Liver (tissue), 9 donors: ENCODE results near the gene ZNF22. TPM values are rescaled to one million over a fixed set of nuclear protein-coding genes. Genes with fewer than 3 reads are reported as not detected.

Source experiments
- DNase-seq: peaks from one replicate; pipeline ENCODE4 v3.0.0-alpha.2; 2017; ENCODE audit warnings: low spot score
- H3K27ac ChIP-seq, 2 donors: one replicate each; pipeline ENCODE4 v1.7.0; 2013; ENCODE audit warnings: inconsistent platforms in 2 of 2, low read length in 2 of 2, control low read depth in 1 of 2, low read depth in 1 of 2, mild to moderate bottlenecking in 1 of 2
- H3K27me3 ChIP-seq, 4 donors: one replicate each; pipeline versions ENCODE4 v1.6.1 to v1.7.0; 2013; ENCODE audit warnings: low read length in 3 of 4, inconsistent platforms in 1 of 4, mild to moderate bottlenecking in 1 of 4, moderate library complexity in 1 of 4; ENCODE audit not compliant: control insufficient read depth in 4 of 4, insufficient read depth in 4 of 4
- H3K36me3 ChIP-seq, 4 donors: one replicate each; pipeline versions ENCODE4 v1.6.1 to v1.7.0; 2013; ENCODE audit warnings: low read length in 3 of 4, mild to moderate bottlenecking in 3 of 4, low read depth in 1 of 4, moderate library complexity in 1 of 4; ENCODE audit not compliant: control insufficient read depth in 4 of 4, insufficient read depth in 3 of 4
- H3K4me1 ChIP-seq, 4 donors: one replicate each; pipeline versions ENCODE4 v1.6.1 to v1.7.0; 2013; ENCODE audit warnings: low read length in 3 of 4, mild to moderate bottlenecking in 3 of 4, moderate library complexity in 1 of 4; ENCODE audit not compliant: control insufficient read depth in 4 of 4, insufficient read depth in 4 of 4
- H3K4me3 ChIP-seq, 3 donors: one replicate each; pipeline versions ENCODE4 v1.6.1 to v1.7.0; 2013; ENCODE audit warnings: low read length in 3 of 3, control low read depth in 1 of 3, low read depth in 1 of 3, mild to moderate bottlenecking in 1 of 3
- H3K9ac ChIP-seq, 2 donors: one replicate each; pipeline ENCODE4 v1.7.0; 2013; ENCODE audit warnings: low read length in 2 of 2, mild to moderate bottlenecking in 2 of 2, moderate library complexity in 2 of 2, control low read depth in 1 of 2, low read depth in 1 of 2
- H3K9me3 ChIP-seq, 4 donors: one replicate each; pipeline versions ENCODE4 v1.6.1 to v1.7.0; 2013; ENCODE audit warnings: low read length in 3 of 4; ENCODE audit not compliant: control insufficient read depth in 4 of 4
- CTCF ChIP-seq: fragments of 150-350 bp; IDR thresholded peaks from 2 replicates; pipeline ENCODE4 v1.5.1; 2017; ENCODE audit warnings: improper control_type of control experiment, low read depth, low read length; ENCODE audit not compliant: missing input control
- EGR1 ChIP-seq, 2 donors: IDR thresholded peaks; 2 replicates each; pipeline ENCODE4 v1.6.1; 2016 to 2018; ENCODE audit warnings: antibody characterized with exemption in 2 of 2, low read depth in 2 of 2
- FOXA1 ChIP-seq: IDR thresholded peaks from 2 replicates; pipeline ENCODE4 v1.6.1; 2016; ENCODE audit warnings: antibody characterized with exemption
- FOXA2 ChIP-seq: IDR thresholded peaks from 2 replicates; pipeline ENCODE4 v1.6.1; 2016; ENCODE audit warnings: antibody characterized with exemption
- GABPA ChIP-seq, 2 donors: IDR thresholded peaks in 1 of 2; conservative IDR thresholded peaks in 1 of 2; 2 replicates each; pipeline ENCODE4 v1.6.1; 2016; ENCODE audit warnings: antibody characterized with exemption in 2 of 2, mild to moderate bottlenecking in 1 of 2, moderate library complexity in 1 of 2
- HNF4A ChIP-seq, 2 donors: conservative IDR thresholded peaks; 2 replicates each; pipeline ENCODE4 v1.6.1; 2016; ENCODE audit warnings: antibody characterized with exemption in 2 of 2, mild to moderate bottlenecking in 2 of 2
- HNF4G ChIP-seq: IDR thresholded peaks from 2 replicates; pipeline ENCODE4 v1.6.1; 2016; ENCODE audit warnings: antibody characterized with exemption
- JUND ChIP-seq, 2 donors: IDR thresholded peaks; 2 replicates each; pipeline ENCODE4 v1.6.1; 2016; ENCODE audit warnings: antibody characterized with exemption in 2 of 2
- MAX ChIP-seq: IDR thresholded peaks from 2 replicates; pipeline ENCODE4 v1.6.1; 2016; ENCODE audit warnings: antibody characterized with exemption
- NR2F2 ChIP-seq: IDR thresholded peaks from 2 replicates; pipeline ENCODE4 v1.6.1; 2016; ENCODE audit warnings: antibody characterized with exemption
- RAD21 ChIP-seq, 2 donors: IDR thresholded peaks; 2 replicates each; pipeline ENCODE4 v1.6.1; 2016; ENCODE audit warnings: antibody characterized with exemption in 2 of 2, mild to moderate bottlenecking in 2 of 2
- SP1 ChIP-seq: IDR thresholded peaks from 2 replicates; pipeline ENCODE4 v1.6.1; 2018; ENCODE audit warnings: antibody characterized with exemption, mild to moderate bottlenecking
- TAF1 ChIP-seq: conservative IDR thresholded peaks from 2 replicates; pipeline ENCODE4 v1.6.1; 2016; ENCODE audit warnings: antibody characterized with exemption, mild to moderate bottlenecking
- YY1 ChIP-seq: IDR thresholded peaks from 2 replicates; pipeline ENCODE4 v1.6.1; 2016; ENCODE audit warnings: antibody characterized with exemption, mild to moderate bottlenecking
- ZBTB33 ChIP-seq: IDR thresholded peaks from 2 replicates; pipeline ENCODE4 v1.6.1; 2016; ENCODE audit warnings: antibody characterized with exemption
- WGBS: extraction: QIAGEN DNeasy Blood & Tissue Kit; methylation state at CpG from one replicate; pipeline ENCODE4 v1.1.7; 2013; 5-methylcytosine and 5-hydroxymethylcytosine counted together
- polyA plus RNA-seq, 2 donors: library from polyadenylated mRNA; stranded (reverse) in 1 of 2; unstranded in 1 of 2; fragments of 200-250 nt in 1 of 2; fragments of >200 nt in 1 of 2; fragmentation: Nextera tagmentation in 1 of 2; extraction: Ambion mirVana in 1 of 2; gene quantifications; one replicate each; pipeline versions ENCODE4 v1.2.1 to v1.2.3, GENCODE V29; 2013 to 2015
- total RNA-seq, 2 donors: library from RNA; depleted of rRNA; stranded (reverse); fragments of >200 nt; gene quantifications; one replicate each; pipeline ENCODE4 v1.2.3, GENCODE V29; 2014
- TF ChIP-seq, protein P1 (sequence below): IDR thresholded peaks from 2 replicates; pipeline ENCODE4 v1.6.1; 2016; ENCODE audit warnings: antibody characterized with exemption
- TF ChIP-seq, protein P2 (sequence below): IDR thresholded peaks from 2 replicates; pipeline ENCODE4 v1.6.1; 2016; ENCODE audit warnings: antibody characterized with exemption, mild to moderate bottlenecking
- donor health status: healthy.
- donor health status: healthy.
- donor health status: healthy.
- donor health status: healthy.
- donor health status: healthy.

Gene ZNF22
- total and polyA plus RNA-seq, 4 donors, result 10.3 to 22.6 (median 20.3) TPM

GRCh38 chr10:45052700-45053099 is 52.0 kb downstream of the ZNF22 start:
- Histone ChIP-seq H3K36me3 (no peaks in the 10 kb centered on the region), H3K27me3 (no peaks in the 10 kb centered on the region), H3K9ac (no peak overlapping the region), H3K4me1 (no peaks in the 10 kb centered on the region), H3K9me3 (no peaks in the 10 kb centered on the region), H3K27ac (no peak overlapping the region), H3K4me3 (no peak overlapping the region)
- no peak for DNase-seq
- no peak for TF ChIP-seq SP1
- TF ChIP-seq, protein P1, sequence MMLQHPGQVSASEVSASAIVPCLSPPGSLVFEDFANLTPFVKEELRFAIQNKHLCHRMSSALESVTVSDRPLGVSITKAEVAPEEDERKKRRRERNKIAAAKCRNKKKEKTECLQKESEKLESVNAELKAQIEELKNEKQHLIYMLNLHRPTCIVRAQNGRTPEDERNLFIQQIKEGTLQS, result no peak
- no peak for TF ChIP-seq ZBTB33
- no peak for TF ChIP-seq TAF1
- TF ChIP-seq MAX, result no peak
- TF ChIP-seq FOXA1, result no peak
- no peak for TF ChIP-seq JUND (IDR thresholded peaks at IDR 0.05)
- TF ChIP-seq HNF4G, result no peak
- TF ChIP-seq CTCF, result no peak
- no peak for TF ChIP-seq FOXA2
- no peak for TF ChIP-seq HNF4A (conservative IDR thresholded peaks at IDR 0.05)
- TF ChIP-seq YY1, result no peak
- TF ChIP-seq EGR1 (IDR thresholded peaks at IDR 0.05; ENCODE audit: low read depth in 2 of 2), result no peak
- no peak for TF ChIP-seq RAD21 (IDR thresholded peaks at IDR 0.05)
- 72% methylated on average over 1 of the region's 1 CpG for WGBS

DNA sequence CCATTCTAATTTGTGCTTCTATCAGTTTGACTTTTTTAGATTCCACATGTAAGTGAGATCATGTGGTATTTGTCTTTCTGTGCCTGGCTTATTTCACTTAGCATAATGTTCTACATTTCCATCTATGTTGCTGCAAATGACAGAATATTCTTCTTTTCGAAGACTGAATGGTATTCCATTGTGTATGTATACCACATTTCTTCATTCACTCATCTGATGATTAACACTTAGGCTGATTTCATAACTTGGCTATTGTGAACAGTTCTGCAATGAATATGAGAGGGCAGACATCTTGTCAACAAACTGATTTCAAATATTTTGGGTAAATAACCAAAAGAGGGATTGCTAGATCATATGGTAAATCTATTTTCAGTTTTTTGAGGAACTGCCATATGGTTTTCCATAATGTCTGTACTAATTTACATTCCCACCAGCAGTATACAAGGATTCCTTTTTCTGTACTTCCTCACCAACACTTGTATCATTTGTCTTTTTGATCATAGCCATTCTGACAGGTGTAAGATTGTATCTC is 52.9 kb downstream of the ZNF22 start:
- Histone ChIP-seq H3K36me3 (no peaks in the 10 kb centered on the region), H3K9me3 (no peaks in the 10 kb centered on the region), H3K4me3 (no peak overlapping the region), H3K27ac (no peak overlapping the region), H3K27me3 (no peaks in the 10 kb centered on the region), H3K9ac (no peak overlapping the region), H3K4me1 (no peaks in the 10 kb centered on the region)
- 80% methylated on average over 1 of the region's 1 CpG for WGBS
- DNase-seq, result no peak
- TF ChIP-seq RAD21 (IDR thresholded peaks at IDR 0.05) (no peak), HNF4G (no peak), FOXA1 (no peak), EGR1 (IDR thresholded peaks at IDR 0.05; ENCODE audit: low read depth in 2 of 2) (no peak), TAF1 (no peak), SP1 (no peak), FOXA2 (no peak), MAX (no peak), GABPA (IDR thresholded peaks at IDR 0.05 in 1 of 2, conservative IDR thresholded peaks at IDR 0.05 in 1 of 2) (no peak), ZBTB33 (no peak), CTCF (no peak), HNF4A (conservative IDR thresholded peaks at IDR 0.05) (no peak), JUND (IDR thresholded peaks at IDR 0.05) (no peak), NR2F2 (no peak), YY1 (no peak)
- TF ChIP-seq, protein P1, result no peak
- TF ChIP-seq, protein P2, sequence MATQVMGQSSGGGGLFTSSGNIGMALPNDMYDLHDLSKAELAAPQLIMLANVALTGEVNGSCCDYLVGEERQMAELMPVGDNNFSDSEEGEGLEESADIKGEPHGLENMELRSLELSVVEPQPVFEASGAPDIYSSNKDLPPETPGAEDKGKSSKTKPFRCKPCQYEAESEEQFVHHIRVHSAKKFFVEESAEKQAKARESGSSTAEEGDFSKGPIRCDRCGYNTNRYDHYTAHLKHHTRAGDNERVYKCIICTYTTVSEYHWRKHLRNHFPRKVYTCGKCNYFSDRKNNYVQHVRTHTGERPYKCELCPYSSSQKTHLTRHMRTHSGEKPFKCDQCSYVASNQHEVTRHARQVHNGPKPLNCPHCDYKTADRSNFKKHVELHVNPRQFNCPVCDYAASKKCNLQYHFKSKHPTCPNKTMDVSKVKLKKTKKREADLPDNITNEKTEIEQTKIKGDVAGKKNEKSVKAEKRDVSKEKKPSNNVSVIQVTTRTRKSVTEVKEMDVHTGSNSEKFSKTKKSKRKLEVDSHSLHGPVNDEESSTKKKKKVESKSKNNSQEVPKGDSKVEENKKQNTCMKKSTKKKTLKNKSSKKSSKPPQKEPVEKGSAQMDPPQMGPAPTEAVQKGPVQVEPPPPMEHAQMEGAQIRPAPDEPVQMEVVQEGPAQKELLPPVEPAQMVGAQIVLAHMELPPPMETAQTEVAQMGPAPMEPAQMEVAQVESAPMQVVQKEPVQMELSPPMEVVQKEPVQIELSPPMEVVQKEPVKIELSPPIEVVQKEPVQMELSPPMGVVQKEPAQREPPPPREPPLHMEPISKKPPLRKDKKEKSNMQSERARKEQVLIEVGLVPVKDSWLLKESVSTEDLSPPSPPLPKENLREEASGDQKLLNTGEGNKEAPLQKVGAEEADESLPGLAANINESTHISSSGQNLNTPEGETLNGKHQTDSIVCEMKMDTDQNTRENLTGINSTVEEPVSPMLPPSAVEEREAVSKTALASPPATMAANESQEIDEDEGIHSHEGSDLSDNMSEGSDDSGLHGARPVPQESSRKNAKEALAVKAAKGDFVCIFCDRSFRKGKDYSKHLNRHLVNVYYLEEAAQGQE, result no peak
